ENCODE results near the gene ZNF44. TPM values are rescaled to one million over a fixed set of nuclear protein-coding genes. Genes with fewer than 3 reads are reported as not detected.

ZNF44 gene
- total RNA-seq, 4 donors from 2014 or later: 7.5 to 44.4 (median 23.5) TPM

GRCh38 chr19:12237143-12237839 lies 57.4 kb downstream of the ZNF44 start:
- peaks cover 0 to 35% (median 2%) of the 10 kb centered on the region in 4 donors for H3K36me3 ChIP-seq
- DNase-seq: no peak
- TF ChIP-seq, protein P1, sequence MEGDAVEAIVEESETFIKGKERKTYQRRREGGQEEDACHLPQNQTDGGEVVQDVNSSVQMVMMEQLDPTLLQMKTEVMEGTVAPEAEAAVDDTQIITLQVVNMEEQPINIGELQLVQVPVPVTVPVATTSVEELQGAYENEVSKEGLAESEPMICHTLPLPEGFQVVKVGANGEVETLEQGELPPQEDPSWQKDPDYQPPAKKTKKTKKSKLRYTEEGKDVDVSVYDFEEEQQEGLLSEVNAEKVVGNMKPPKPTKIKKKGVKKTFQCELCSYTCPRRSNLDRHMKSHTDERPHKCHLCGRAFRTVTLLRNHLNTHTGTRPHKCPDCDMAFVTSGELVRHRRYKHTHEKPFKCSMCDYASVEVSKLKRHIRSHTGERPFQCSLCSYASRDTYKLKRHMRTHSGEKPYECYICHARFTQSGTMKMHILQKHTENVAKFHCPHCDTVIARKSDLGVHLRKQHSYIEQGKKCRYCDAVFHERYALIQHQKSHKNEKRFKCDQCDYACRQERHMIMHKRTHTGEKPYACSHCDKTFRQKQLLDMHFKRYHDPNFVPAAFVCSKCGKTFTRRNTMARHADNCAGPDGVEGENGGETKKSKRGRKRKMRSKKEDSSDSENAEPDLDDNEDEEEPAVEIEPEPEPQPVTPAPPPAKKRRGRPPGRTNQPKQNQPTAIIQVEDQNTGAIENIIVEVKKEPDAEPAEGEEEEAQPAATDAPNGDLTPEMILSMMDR (IDR thresholded peaks at IDR 0.05): no peak
- no peak for TF ChIP-seq POLR2A (IDR thresholded peaks at IDR 0.05)
- no peak for TF ChIP-seq EP300 (IDR thresholded peaks at IDR 0.05; ENCODE audit: low read depth)
- TF ChIP-seq POLR2AphosphoS5 (IDR thresholded peaks at IDR 0.05): no peak
- no peaks in the 10 kb centered on the region for H3K27me3 ChIP-seq
- intact Hi-C loops (cut with DNase I; ENCODE audit: low total_unique reads) (no loop called here), in situ Hi-C loops (cut with MboI; ENCODE audit: low pct_ligation_motif_present in 1 of 4, low pct_unique_long_range_greater_than_20kb in 1 of 4, low sequenced_read_pairs in 3 of 4) (no loop called here)
- no peak overlapping the region for H3K4me3 ChIP-seq
- no peak overlapping the region for H3K27ac ChIP-seq
- WGBS, 2 donors (ENCODE audit: low coverage in 1 of 2): 96% methylated on average over 35 of the region's 37 CpGs; no CpG with 5 or more reads in 1 of the 2 donors
- peaks cover 0 to 3% of the 10 kb centered on the region in 2 donors for H3K9me3 ChIP-seq
- no peaks in the 10 kb centered on the region for H3K4me1 ChIP-seq

- TF ChIP-seq POLR2A (IDR thresholded peaks at IDR 0.05) (no peak), POLR2AphosphoS5 (IDR thresholded peaks at IDR 0.05) (no peak), EP300 (IDR thresholded peaks at IDR 0.05; ENCODE audit: low read depth) (no peak)
- TF ChIP-seq, protein P1 (IDR thresholded peaks at IDR 0.05): no peak
- Histone ChIP-seq H3K9me3 (no peaks in the 10 kb centered on the region), H3K27ac (no peak overlapping the region), H3K4me1 (no peaks in the 10 kb centered on the region), H3K4me3 (no peak overlapping the region), H3K27me3 (no peaks in the 10 kb centered on the region), H3K36me3 (peaks cover 0 to 29% (median 5%) of the 10 kb centered on the region in 4 donors)
- WGBS, 2 donors (ENCODE audit: low coverage in 1 of 2): 91 to 100% methylated on average over 3 of the region's 3 CpGs
- in situ Hi-C loops (cut with MboI; ENCODE audit: low pct_ligation_motif_present in 1 of 4, low pct_unique_long_range_greater_than_20kb in 1 of 4, low sequenced_read_pairs in 3 of 4): no loop called here
- intact Hi-C loops (cut with DNase I; ENCODE audit: low total_unique reads): no loop called here
- DNase-seq: no peak
These were observed 61.7 kb downstream of the ZNF44 start for GRCh38 chr19:12232961-12233360.

DNA sequence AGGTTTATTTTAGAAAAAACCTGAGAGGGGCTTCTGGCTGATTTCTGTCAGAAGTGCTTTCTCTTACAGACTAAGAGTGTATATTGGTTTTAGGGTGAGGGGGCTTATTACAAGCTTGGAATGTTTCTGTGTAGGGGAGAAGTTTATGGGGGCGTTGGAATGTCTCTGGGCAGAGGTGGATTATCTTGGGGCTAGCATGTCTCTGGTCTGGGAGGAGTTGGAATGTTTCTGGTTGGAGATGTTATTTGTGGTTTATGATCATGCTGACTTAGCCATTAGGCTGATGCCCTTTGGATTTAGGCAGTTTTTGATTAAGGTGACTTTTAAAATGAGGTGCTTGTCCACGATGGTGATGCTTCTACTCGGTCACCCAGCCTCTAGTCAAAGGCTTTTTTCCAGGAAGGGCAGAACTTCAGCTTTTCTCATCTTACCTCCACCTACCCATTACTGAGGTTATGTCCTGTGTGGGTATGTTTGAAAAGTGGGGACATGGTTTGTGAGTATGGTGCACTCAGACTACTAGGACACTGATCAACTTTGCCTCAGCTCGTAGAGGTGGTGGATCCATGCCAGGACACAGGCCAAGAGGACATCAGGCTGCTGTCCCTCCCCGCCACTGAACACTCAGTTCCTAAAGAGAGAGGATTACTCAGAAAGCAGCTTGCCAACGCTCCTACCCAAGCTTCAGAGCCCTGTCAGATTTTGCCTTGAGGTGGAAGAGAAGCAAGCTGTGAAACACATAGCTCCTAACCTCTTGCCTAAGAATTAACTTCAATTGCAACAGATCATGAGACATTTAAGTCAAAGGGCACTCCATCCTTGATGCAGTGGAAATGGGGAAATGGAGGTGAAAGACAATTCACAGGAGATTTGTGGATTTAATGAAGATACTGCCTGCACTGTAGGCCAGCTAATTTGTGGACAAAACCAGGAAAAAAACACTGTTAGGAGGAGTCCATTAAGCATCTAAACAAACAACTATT lies 63.6 kb downstream of the ZNF44 start:
- 87 to 100% methylated on average over 1 to 6 of the region's 6 CpGs for WGBS, 2 donors (ENCODE audit: low coverage in 1 of 2)
- Histone ChIP-seq H3K9me3 (no peaks in the 10 kb centered on the region), H3K27ac (no peak overlapping the region), H3K36me3 (peaks cover 0 to 38% (median 6%) of the 10 kb centered on the region in 4 donors), H3K4me3 (no peak overlapping the region), H3K27me3 (no peaks in the 10 kb centered on the region), H3K4me1 (no peaks in the 10 kb centered on the region)
- in situ Hi-C loops (cut with MboI; ENCODE audit: low pct_ligation_motif_present in 1 of 4, low pct_unique_long_range_greater_than_20kb in 1 of 4, low sequenced_read_pairs in 3 of 4) (no loop called here), intact Hi-C loops (cut with DNase I; ENCODE audit: low total_unique reads) (no loop called here)
- TF ChIP-seq POLR2AphosphoS5 (IDR thresholded peaks at IDR 0.05): no peak
- no peak for TF ChIP-seq EP300 (IDR thresholded peaks at IDR 0.05; ENCODE audit: low read depth)
- TF ChIP-seq POLR2A (IDR thresholded peaks at IDR 0.05): no peak
- TF ChIP-seq, protein P1 (IDR thresholded peaks at IDR 0.05): no peak
- DNase-seq: no peak

DNA sequence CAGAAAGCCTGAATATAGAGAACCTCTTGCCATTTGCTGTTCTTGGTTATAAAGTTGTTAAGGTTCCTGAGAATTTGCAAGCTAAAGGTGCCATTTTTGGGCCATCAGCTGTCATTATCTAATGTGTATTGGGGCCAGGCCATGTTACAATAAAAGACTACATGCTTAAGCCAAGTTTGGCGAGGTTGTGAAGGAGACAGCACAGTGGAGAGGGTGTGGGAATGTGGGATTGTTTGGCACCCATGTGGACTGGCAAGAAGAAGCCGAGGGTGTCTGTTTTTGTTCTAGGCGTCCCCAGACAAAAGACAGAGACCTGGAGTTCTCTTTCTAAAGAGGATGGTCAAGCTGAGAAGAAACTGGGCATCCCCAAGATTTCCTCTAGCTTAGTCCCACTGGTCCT lies 64.7 kb downstream of the ZNF44 start:
- no peak for TF ChIP-seq POLR2AphosphoS5 (IDR thresholded peaks at IDR 0.05)
- TF ChIP-seq, protein P1 (IDR thresholded peaks at IDR 0.05): no peak
- TF ChIP-seq EP300 (IDR thresholded peaks at IDR 0.05; ENCODE audit: low read depth): no peak
- TF ChIP-seq POLR2A (IDR thresholded peaks at IDR 0.05): no peak
- Histone ChIP-seq H3K36me3 (peaks cover 0 to 47% (median 7%) of the 10 kb centered on the region in 4 donors), H3K4me3 (no peak overlapping the region), H3K27me3 (no peaks in the 10 kb centered on the region), H3K9me3 (no peaks in the 10 kb centered on the region), H3K27ac (no peak overlapping the region), H3K4me1 (no peaks in the 10 kb centered on the region)
- intact Hi-C loops (cut with DNase I; ENCODE audit: low total_unique reads): no loop called here
- DNase-seq: no peak
- in situ Hi-C loops (cut with MboI; ENCODE audit: low pct_ligation_motif_present in 1 of 4, low pct_unique_long_range_greater_than_20kb in 1 of 4, low sequenced_read_pairs in 3 of 4): no loop called here
- WGBS, 2 donors (ENCODE audit: low coverage in 1 of 2): 91 to 100% methylated on average over 1 to 3 of the region's 3 CpGs

All from transverse colon (tissue), 4 donors.